ENCODE measurements around the gene TMEM220.

DNA sequence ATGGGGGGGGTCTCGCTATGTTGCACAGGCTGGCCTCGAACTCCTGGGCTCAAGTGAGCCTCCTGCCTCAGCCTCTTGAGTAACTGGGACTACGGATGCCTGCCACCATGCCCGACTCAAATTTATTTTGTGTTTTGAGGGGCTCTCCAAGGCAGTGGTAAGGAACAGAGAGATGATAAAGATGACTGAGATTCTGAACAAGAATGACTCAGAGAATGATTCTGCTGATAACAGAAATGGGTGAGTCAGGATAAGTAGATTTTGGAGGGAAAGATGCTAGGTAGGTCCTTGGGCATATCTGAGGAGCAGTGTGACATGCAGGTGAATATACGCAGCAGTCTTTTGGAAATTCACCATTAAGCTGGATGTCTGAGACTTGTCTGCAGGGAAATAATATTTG is 2.6 kb downstream of the TMEM220 start:
- TF ChIP-seq EZH2 (IDR thresholded peaks at IDR 0.05; ENCODE audit: borderline replicate concordance), result no peak
- TF ChIP-seq, protein P1, sequence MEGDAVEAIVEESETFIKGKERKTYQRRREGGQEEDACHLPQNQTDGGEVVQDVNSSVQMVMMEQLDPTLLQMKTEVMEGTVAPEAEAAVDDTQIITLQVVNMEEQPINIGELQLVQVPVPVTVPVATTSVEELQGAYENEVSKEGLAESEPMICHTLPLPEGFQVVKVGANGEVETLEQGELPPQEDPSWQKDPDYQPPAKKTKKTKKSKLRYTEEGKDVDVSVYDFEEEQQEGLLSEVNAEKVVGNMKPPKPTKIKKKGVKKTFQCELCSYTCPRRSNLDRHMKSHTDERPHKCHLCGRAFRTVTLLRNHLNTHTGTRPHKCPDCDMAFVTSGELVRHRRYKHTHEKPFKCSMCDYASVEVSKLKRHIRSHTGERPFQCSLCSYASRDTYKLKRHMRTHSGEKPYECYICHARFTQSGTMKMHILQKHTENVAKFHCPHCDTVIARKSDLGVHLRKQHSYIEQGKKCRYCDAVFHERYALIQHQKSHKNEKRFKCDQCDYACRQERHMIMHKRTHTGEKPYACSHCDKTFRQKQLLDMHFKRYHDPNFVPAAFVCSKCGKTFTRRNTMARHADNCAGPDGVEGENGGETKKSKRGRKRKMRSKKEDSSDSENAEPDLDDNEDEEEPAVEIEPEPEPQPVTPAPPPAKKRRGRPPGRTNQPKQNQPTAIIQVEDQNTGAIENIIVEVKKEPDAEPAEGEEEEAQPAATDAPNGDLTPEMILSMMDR (IDR thresholded peaks at IDR 0.05; ENCODE audit: poor library complexity), result no peak
- TF ChIP-seq EZH2phosphoT487 (IDR thresholded peaks at IDR 0.05; ENCODE audit: low read depth, severe bottlenecking, unreplicated experiment), result no peak

Measured in hepatocyte (in vitro differentiated cells).